ENCODE measurements around the gene MCM8.

The MCM8 gene

DNA sequence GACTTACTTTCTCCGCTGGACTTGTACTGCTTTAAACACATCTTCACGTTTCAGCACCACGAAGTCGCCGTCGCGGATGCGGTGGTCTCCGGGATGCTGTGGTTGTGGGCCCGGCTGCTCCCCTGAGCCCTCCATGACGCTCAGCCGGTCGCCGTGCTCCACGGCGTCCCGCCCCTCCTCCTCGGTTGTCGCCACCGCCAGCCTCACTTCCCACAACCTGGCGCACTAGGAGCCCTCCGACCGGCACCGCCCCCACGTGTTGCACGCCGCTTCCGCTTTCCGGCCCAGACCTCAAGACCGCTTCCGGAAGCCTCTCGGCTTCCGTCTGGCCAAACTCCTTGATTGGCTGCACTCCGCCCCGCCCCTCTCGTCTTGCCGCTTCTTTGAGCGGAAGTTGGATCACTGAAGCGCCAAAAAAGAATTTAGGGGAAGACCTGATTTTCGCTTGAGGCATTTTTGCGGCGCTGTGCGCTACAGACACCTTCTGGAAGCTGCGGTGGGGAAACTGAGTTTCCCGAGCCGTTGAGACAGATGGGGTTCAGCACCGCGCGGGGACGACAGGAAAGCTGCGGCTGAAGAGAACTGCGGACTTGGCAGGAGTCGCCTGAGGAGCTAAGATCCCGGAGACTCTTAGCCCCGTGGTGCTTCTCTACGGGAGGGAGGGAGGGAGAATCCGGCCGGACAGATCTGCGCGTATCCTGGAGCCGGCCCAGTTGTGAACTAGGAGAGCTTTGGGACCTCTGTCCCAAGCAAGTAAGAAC, at the start of gene MCM8, which contains the start of gene TRMT6:
TSS of gene MCM8 (plus strand) at position 382 of the 761 bp plus-strand sequence. CDS start 1,364 bp downstream, outside the sequence.
TSS of gene TRMT6 (minus strand) at position 263 of the 761 bp plus-strand sequence. CDS start at position 135, 128 bp downstream.
- peak; percentile 37 to 96 (median 91) for DNase-seq

DNA sequence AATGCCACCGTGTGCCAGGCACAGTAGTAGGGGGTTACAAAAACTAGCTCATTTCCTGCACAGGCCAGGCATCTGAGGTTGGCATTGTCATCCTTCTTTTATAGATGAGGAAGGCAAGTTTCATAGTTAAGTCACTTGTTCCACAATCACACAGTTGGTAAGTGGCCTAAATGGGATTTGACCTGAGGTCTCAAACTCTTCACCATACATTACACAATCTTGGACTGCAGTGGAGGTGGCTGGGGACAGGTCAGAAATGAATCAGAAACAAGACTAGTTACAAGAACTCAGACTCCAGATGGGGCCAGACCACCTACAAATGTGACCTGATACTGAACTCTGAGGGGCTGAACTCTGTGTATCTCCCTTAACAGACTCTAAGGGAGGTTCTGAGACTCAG, 49.5 kb upstream of the MCM8 start:
- DNase-seq: no peak

DNA sequence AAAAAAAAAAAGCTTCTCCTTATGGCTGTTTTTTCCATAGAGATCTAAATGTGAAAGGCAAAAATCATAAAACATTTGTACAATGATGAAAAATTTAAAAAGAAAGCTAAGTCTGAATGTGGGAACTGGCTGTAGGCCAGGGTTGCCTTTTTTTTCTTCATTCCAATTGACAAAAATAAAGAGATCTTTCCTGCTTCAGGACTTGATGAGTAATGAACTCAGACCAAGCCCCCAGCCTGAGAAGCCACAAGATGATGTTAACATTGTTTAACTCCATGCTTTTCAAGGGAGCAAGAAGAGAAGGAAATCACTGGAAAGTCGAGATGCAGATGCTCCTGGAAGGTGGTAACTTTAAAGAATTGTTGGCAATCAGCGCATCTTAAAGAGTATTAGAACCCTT, 41.5 kb upstream of the MCM8 start:
- no peak for DNase-seq

DNA sequence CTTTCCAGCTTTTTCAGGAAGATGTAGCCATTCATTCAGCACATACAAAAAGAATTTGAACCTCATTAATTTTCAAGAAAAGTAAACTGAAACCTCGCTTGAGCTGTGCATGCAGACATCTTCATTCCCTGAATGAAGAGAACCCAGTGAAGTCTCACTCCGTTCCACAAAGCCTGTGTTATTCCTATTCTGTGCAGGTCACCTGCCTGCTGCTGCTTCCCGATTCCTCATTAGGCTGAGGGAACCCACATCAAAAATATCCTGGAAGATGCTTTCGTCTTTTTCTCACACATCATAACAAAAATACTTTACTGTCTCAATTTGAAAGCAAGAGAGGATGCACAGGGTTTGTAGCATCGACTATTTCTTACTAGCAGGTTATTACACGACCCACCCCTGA, 40.3 kb upstream of the MCM8 start:
- DNase-seq: peak in 1 of 51 donors; percentile 33

DNA sequence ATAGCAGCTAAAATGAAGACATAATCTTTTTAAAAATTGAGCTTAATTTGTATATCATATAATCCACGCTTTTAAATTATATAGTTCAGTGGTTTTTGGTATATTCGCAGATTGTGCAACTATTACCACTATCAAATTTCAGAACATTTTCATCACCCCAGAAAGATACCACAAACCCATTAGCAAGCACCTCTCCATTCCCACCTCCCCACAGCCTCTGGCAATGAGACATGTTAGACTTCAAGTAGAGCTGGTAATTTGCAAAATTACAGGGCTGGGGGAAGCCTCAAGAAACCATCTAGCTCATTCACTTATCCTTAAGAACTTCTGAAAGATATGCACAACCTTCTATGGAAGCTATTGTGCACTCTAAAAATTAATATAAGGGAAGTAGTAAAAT, 37.3 kb upstream of the MCM8 start:
- no peak for DNase-seq

DNA sequence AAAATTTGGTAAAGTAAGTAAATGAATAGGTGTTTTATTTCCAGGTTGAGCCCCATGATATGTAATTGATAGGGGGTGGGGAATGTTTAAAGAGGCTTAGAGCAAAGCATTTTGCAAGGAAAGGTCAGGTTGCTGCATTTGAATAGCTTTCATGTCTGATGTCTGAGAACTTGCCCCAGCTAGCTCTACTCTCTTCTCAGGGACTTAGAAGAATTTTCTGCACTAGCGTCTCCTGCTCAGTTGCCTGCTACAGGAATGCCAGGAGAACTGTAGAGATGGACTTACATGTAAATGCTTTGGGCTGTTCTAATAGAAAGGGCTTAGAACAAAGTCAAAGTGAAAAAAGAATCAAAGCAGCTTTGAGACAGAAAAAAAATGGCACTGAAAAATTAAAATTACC, 35.6 kb upstream of the MCM8 start:
- no peak for DNase-seq

DNA sequence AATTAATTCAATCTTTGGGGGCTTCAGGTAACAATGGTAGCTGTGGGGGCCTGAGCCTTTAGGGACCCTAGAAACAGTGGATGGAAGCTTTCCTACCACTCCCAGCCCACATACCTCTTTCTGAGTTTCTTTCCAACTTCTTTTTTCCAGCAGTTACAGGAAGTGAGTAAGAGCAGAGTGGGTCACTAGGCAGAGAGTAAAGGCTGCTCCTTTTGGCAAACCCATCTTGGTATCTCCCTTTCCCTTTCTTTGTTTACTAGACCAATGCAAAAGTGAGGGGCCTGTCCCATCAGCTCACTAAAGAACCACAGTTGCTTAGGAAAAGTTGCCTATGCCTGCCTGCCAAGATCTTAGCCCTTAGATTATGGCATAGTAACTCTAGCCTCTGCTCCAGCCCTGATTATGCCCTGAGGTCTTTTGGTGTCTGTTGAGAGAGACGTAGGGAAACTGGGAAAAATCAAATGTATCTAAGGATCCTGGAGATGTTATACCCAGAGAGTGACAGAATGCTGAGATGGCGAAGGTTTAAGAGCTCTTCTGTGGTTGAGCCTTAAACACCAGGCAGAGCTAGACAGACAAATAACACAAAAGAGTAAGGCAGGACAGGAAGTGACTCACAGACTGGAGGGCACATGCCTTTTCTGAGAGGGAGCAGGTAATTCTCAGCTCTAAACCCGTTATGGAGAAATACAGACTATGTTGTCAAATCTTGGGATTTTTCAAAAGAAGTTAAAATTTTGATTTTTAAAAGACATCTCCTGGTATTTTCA, 31.4 kb upstream of the MCM8 start:
- DNase-seq: no peak

DNA sequence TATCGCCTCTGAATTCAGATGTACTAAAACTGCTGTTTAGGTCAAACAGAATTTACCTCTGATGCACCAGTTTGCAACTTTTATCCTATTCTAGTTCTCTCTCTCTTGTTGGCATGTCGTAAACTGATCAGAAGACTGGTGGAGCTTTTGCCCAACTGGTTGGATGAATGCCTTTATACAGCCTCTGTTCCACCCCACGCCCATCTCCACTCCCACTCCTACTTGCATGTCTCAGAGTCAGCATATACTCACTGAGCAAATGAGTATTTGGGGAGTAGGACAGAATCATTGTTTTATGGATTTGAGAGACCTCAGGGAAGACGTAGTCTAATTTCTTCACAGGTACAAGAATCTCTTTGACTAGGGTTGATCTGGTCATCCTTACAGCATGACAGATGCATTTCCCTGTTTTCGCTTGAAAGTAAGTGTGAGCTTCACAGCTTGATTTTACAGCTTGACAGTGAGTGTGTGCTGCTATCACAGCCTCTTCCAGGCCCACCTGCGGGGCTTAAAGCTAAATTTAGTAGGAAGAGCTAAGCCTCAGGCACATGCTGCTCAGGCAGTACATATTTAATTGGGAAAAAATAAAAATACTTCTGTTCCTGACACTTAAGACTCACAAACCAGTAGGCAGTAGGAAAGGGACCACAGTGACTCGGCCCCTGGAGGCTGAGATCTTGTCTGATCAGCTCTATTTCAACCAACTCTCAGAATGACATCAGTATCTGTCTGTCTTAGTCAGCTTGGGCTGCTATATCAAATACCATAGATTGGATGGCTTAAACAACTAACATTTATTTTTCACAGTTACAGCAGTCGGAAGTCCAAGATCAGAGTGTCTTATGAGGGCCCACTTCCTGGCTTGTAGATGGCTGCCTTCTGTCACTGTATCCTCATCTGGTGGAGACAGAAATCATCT, 30.6 kb upstream of the MCM8 start:
- no peak for DNase-seq

DNA sequence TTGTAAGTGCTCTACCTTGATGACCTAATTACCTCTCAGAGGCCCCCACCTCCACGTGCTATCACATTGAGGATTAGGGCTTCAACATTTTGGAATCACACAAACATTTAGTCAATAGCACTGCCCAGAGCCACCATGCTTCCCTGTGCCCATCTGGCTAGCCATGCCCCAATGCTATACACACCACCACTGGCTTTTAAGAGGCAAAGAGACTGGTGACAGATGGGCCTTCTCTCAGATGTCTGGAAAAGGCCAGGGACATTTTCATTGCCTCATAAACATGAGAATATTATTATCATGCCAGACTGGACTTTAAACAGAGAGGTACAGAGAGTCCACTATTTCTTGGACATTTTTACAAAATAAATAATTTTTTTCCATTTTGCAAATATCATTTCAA, 29.9 kb upstream of the MCM8 start:
- DNase-seq: no peak

DNA sequence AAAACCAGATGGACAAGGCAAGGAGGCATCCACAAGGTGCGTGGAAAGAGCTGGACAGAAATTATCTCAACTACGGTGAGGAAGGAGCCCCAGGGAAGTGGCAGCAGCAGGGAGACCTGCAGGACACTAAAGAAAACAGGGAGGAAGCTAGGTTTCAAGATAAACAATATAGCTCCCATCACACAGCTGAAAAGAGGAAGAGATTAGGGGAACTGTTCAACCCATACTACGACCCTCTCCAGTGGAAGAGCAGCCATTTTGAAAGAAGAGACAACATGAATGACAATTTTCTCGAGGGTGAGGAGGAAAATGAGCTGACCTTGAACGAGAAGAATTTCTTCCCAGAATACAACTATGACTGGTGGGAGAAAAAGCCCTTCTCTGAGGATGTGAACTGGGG, 27.0 kb upstream of the MCM8 start:
- no peak for DNase-seq

DNA sequence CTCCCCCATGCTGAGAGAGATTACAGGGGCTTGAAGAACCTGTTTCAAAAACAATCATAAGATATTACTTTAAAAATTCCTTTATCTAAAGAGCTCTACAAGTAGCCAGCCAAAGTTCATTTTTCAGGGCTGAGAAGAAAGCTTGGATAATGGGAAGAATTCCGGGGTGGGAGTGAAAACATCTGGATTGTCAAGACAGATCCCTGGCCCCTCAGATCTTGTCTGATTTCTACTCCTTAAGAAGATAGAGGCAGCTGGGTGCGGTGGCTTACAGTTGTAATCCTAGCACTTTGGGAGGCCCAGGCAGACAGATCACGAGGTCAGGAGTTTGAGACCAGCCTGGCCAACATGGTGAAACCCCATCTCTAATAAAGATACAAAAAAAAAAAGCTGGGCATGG, 24.9 kb upstream of the MCM8 start:
- no peak for DNase-seq

DNA sequence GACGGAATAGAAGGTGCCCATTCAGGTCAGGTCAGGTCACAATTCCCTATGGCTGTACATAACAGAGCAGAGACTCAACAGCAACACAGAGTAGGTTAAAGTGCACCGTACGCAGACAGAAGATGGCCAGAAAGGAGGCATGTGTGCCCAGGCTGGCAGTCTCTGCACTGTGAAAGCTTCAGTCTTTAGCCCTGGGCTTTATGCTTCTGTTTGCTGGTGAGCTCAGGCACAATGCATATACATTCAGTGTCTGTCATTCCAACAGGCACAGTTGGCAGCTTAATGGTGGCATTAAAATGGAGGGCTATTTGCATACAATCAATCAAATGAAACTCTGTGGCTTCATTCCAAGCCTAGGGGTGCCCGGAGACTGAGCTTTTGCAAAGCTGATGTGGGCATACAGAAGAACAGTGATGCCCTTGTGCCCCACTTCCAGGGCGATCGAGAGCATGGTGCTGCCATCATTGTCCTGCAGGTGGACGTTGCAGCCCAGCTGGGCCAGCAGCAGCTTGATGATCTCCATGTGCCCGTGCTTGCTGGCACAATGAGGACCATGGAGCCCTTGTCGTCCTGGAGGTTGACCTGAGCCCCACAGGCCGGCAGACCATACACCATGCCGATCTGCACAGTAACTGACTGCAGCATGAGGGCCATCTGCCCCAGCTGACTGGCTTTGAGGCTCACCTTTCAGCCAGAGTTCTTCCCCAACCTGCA, 22.5 kb upstream of the MCM8 start:
- DNase-seq: no peak

DNA sequence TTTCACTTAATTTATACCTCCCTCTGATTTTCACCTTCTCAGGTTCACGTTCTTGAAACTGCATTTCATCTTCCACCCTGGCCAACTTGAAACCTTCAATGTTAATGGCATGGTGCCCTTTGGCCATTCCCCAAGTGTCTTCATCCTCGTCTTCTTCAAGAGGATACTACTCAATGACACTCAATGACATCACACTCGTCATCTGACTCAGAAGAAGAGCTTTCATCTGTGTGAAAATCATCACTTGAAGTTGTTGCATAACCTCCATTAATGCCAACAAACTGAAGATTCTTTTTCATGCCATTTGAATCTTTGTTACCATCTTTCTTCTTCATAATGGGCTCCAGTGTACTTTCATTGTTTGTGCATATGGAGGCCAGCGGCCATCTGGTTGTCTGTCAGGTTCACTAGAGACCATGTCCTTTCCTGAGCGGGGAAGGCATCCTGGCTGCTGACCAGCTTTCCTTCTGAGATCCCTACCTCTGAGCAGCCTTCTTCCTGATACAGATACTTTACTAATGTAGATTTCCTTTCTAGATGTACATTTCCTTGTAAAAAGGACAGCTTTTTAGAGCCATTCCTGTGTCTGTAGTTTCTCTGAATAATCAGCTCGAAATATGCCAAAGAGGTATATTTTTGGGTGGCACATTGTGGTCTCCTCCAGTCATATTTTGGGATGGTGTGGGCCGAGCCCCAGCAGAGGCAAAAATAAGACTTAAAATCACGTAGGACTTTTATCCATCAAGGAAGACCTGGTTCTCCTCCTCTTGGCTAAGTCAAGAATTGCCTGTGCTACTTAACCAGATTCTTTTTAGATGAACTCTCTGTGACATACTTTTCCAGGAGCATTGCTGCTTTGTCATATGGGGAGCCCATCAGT, 21.4 kb upstream of the MCM8 start:
- DNase-seq: no peak

DNA sequence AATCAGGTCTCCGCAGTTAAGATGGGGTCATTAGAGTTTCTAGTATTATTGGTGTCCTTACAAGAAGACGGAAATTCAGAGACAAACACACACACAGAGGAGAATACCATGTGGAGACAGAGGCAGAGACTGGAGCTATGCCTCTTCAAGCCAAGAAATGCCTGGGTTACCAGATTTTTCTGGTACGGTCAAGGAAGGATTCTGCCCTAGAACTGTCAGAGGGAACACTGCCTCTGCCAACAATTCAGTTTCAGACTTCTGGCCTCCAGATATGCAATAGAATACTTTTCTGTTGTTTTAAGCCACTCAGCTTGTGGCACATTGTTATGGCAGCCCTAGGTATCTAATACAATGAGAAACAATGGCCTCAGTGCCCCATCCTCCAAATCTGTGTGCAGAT, 19.0 kb upstream of the MCM8 start:
- DNase-seq: no peak

DNA sequence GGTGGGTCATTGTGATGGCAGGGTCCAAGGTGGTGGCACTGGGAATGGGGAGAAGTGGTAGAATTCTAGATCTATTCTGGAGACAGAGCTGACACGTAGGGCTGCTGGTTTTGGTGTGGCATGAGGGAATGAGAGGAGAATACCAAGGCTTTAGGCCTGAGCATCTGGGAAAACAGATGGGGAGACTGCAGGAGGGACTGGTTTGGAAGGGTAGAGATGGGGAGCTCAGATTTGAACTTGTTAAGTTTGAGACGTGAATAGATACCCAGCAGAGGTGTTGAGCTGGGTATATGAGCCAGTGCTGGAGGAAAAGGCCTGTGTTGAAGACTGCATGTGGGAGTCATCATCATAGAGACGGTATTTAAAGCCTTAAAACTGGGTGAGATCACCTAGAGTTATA, 17.7 kb upstream of the MCM8 start:
- DNase-seq: no peak

DNA sequence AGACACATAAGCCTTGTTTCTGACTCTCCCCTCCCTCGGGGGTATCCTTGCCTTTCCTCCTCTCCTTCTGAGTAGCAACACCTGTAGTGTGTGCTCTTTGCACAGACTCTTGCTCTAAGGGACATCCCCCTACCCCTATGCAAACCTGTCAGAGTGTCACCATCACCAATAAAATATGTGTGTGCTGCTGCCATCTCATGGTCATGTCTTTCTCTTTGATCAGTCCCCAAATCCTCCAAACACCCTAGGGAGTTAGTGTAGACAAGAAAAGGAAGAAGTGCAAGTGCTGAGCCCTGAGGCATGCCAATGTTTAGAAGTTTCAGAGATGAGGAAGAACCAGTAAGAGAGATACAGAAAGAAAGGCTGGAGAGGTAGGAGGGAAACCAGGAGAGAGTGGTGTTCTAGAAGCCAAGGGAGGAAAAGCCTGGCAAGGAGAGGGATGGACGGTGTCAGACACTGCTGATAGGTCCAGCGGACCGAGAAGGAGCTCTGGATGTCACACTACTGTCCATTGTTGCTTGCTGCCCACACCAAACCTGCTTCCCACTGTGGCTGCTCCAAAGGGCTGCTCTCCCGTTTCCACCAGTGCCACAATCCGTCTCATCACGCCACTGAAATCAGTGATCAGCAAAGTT, 16.5 kb upstream of the MCM8 start:
- peak in 1 of 51 donors; percentile 8 for DNase-seq

DNA sequence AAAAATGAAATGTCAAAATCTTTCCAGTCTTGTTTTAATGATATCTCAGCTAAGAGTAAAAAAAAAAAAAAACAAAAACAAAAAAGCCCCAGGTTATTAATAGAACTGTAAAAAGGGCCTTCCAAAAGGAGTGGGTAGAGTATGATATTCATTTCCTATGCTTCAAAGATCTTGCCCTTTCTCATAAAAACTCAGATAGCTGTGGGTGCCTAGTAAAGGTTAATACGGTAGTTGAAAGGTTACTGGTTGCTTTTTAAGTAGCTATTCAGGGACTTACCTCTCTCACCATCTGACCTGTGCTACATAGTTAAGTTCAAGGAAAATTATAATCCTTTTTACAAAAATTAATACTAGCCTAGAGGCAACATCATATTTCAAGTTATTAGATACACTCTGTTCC, 15.1 kb upstream of the MCM8 start:
- DNase-seq: no peak

DNA sequence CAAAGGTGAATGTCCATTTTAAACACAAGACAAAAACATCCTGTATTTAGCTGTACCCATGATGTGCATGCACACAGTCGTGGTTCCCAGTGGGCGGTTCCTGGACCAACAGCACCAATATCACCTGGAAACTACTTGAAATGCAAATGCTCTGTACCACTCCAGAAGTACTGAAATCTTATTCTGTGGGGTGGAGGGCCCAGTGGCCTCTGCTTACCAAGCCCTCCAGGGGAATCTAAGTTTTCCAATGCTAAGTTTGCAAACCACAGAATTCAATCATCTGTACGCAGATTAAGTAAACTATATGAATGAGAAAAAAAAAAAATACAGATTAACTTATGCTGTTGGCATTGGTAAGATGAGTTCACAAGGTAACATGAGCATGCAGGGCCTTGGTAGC, 14.2 kb upstream of the MCM8 start:
- DNase-seq: no peak

DNA sequence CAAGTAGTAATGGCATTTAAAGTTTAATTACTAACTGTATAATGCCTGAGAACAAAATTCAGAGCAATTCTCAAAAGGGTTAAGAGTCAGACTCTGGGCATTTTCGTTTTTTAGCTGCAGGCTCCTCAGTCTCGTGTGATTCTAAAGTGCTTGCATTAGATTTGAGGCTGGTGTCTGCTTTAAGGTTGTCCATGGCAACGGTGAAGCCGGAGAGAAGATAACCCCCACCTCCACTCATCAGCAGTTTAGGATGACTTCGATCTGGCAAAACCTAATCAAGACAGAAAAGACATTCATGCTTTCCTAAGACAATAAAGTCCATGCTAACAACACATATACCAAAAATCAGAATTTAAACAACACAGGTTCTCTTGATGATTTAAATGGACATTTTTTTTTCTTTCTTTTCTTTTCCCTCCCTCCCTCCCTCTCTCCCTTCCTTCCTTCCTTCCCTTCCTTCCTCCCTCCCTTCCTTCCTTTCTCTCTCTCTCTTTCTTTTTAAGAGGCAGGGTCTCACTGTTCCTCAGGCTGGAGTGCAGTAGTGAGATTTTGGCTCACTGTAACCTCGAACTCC, 11.9 kb upstream of the MCM8 start:
- DNase-seq: peak in 2 of 51 donors; percentile 5 to 6

Data from hypothalamus (tissue), 51 donors.